Lower leg skin (tissue), 4 donors: ENCODE results near the gene REEP3. TPM values are rescaled to one million over a fixed set of nuclear protein-coding genes. Genes with fewer than 3 reads are reported as not detected.

ENCODE experiments used
- DNase-seq, 2 donors: peaks; one replicate each; pipeline ENCODE4 v3.0.0-alpha.2; 2019; ENCODE audit warnings: low spot score in 2 of 2
- H3K4me3 ChIP-seq: fragments of 200-600 bp; sonication (generic); 2 replicates; pipeline ENCODE4 v1.5.1; 2017; ENCODE audit warnings: mild to moderate bottlenecking, low read depth; ENCODE audit not compliant: poor library complexity, severe bottlenecking
- CTCF ChIP-seq, 3 donors: fragments of 450-650 bp; IDR thresholded peaks; one replicate each; pipeline ENCODE4 v1.5.1; 2016; ENCODE audit warnings: antibody characterized with exemption in 3 of 3, mild to moderate bottlenecking in 3 of 3, moderate library complexity in 2 of 3
- POLR2A ChIP-seq, 2 donors: fragments of 450-650 bp; IDR thresholded peaks; one replicate each; pipeline ENCODE4 v1.6.1; 2016 to 2017; ENCODE audit warnings: antibody characterized with exemption in 2 of 2, mild to moderate bottlenecking in 1 of 2, moderate library complexity in 1 of 2
- WGBS, 2 donors: methylation state at CpG; one replicate each; pipeline ENCODE4 v1.1.5; 2018; 5-methylcytosine and 5-hydroxymethylcytosine counted together
- intact Hi-C: fragments of 100-400 bp; cut with DNase I; formaldehyde crosslinking; loops from one replicate; pipeline ENCODE4 v1.15.0; 2023; ENCODE audit warnings: low total_unique reads
- total RNA-seq, 4 donors: library from RNA; depleted of rRNA; stranded (reverse); fragments of >200 nt; gene quantifications; one replicate each; pipeline ENCODE4 v1.1.0, GENCODE V29; 2016

REEP3 gene
- total RNA-seq, 4 donors from 2014 or later: 39.8 to 58.4 (median 49.0) TPM

GRCh38 chr10:63534723-63535122, 13.5 kb downstream of the REEP3 start:
- TF ChIP-seq POLR2A (IDR thresholded peaks at IDR 0.05): no peak
- TF ChIP-seq CTCF (IDR thresholded peaks at IDR 0.05): no peak
- no peak overlapping the region for H3K4me3 ChIP-seq
- intact Hi-C loops: no loop called here
- DNase-seq: no peak

GRCh38 chr10:63536698-63537097, 15.5 kb downstream of the REEP3 start:
- DNase-seq: no peak
- no peak overlapping the region for H3K4me3 ChIP-seq
- TF ChIP-seq CTCF (IDR thresholded peaks at IDR 0.05) (no peak), POLR2A (IDR thresholded peaks at IDR 0.05) (no peak)
- intact Hi-C loops: no loop called here

GRCh38 chr10:63537536-63537935, 16.3 kb downstream of the REEP3 start:
- 83 to 89% methylated on average over 3 of the region's 3 CpGs for WGBS, 2 donors
- H3K4me3 ChIP-seq: no peak overlapping the region
- no peak for DNase-seq
- intact Hi-C loops: no loop called here
- TF ChIP-seq POLR2A (IDR thresholded peaks at IDR 0.05): no peak
- TF ChIP-seq CTCF (IDR thresholded peaks at IDR 0.05): no peak

GRCh38 chr10:63539377-63539776, 18.2 kb downstream of the REEP3 start:
- WGBS, 2 donors: 92 to 99% methylated on average over 2 of the region's 2 CpGs
- no peak for TF ChIP-seq POLR2A (IDR thresholded peaks at IDR 0.05)
- no peak for TF ChIP-seq CTCF (IDR thresholded peaks at IDR 0.05)
- no peak overlapping the region for H3K4me3 ChIP-seq
- DNase-seq: no peak
- intact Hi-C loops: no loop called here

GRCh38 chr10:63539994-63540393, 18.8 kb downstream of the REEP3 start:
- 60 to 61% methylated on average over 1 of the region's 1 CpG for WGBS, 2 donors
- intact Hi-C loops: no loop called here

More at GRCh38 chr10:63539994-63540393, 18.8 kb downstream of the REEP3 start:
- H3K4me3 ChIP-seq: no peak overlapping the region
- TF ChIP-seq POLR2A (IDR thresholded peaks at IDR 0.05) (no peak), CTCF (IDR thresholded peaks at IDR 0.05) (no peak)
- DNase-seq: no peak
